Esophagus (tissue), 2 donors: Measurements from ENCODE around the gene CD164. TPM values are rescaled to one million over a fixed set of nuclear protein-coding genes. Genes with fewer than 3 reads are reported as not detected.

ENCODE experiments used
- H3K27ac ChIP-seq, 2 donors: one replicate each; pipeline ENCODE4 v1.5.1; 2013; ENCODE audit warnings: low read depth in 2 of 2, mild to moderate bottlenecking in 2 of 2, inconsistent platforms in 1 of 2, low read length in 1 of 2, moderate library complexity in 1 of 2
- H3K27me3 ChIP-seq, 2 donors: one replicate each; pipeline ENCODE4 v1.6.1; 2013; ENCODE audit warnings: low read length in 2 of 2, control low read depth in 1 of 2, mild to moderate bottlenecking in 1 of 2; ENCODE audit not compliant: insufficient read depth in 2 of 2, control insufficient read depth in 1 of 2
- H3K36me3 ChIP-seq, 2 donors: one replicate each; pipeline ENCODE4 v1.6.1; 2013; ENCODE audit warnings: low read length in 1 of 2; ENCODE audit not compliant: control insufficient read depth in 2 of 2, insufficient read depth in 2 of 2
- H3K4me1 ChIP-seq, 2 donors: one replicate each; pipeline ENCODE4 v1.6.1; 2013; ENCODE audit warnings: low read length in 1 of 2; ENCODE audit not compliant: control insufficient read depth in 2 of 2, insufficient read depth in 2 of 2
- H3K4me3 ChIP-seq, 2 donors: one replicate each; pipeline ENCODE4 v1.5.1; 2013; ENCODE audit warnings: low read length in 2 of 2, mild to moderate bottlenecking in 2 of 2, low read depth in 1 of 2, moderate library complexity in 1 of 2
- H3K9me3 ChIP-seq, 2 donors: one replicate each; pipeline ENCODE4 v1.6.1; 2013; ENCODE audit warnings: mild to moderate bottlenecking in 2 of 2, low read depth in 1 of 2, low read length in 1 of 2, moderate library complexity in 1 of 2; ENCODE audit not compliant: control insufficient read depth in 2 of 2, insufficient read depth in 1 of 2
- WGBS, 2 donors: extraction: QIAGEN DNeasy Blood & Tissue Kit; methylation state at CpG; one replicate each; pipeline ENCODE4 v1.1.7; 2013; 5-methylcytosine and 5-hydroxymethylcytosine counted together
- polyA plus RNA-seq, 2 donors: library from polyadenylated mRNA; stranded (reverse); fragments of 200-250 nt; gene quantifications; one replicate each; pipeline ENCODE4 v1.2.3, GENCODE V29; 2013
- donor health status: healthy with polysubstance abuse.
- donor health status: Bipolar disorder and iron deficiency.

CD164 gene
- polyA plus RNA-seq, 2 donors = 56.9 to 66.9 TPM

GRCh38 chr6:109396046-109396718, 13.9 kb upstream of the CD164 start:
- Histone ChIP-seq H3K9me3 (no peaks in the 10 kb centered on the region), H3K4me3 (no peak overlapping the region), H3K36me3 (no peaks in the 10 kb centered on the region), H3K27ac (no peak overlapping the region), H3K27me3 (no peaks in the 10 kb centered on the region), H3K4me1 (no peaks in the 10 kb centered on the region)
- 90 to 94% methylated on average over 12 of the region's 12 CpGs for WGBS, 2 donors

GRCh38 chr6:109393886-109394281, 11.6 kb upstream of the CD164 start:
- WGBS, 2 donors = 51 to 55% methylated on average over 2 of the region's 2 CpGs
- Histone ChIP-seq H3K27ac (no peak overlapping the region), H3K27me3 (no peaks in the 10 kb centered on the region), H3K9me3 (no peaks in the 10 kb centered on the region), H3K4me1 (no peaks in the 10 kb centered on the region), H3K36me3 (no peaks in the 10 kb centered on the region), H3K4me3 (no peak overlapping the region)

GRCh38 chr6:109393157-109393885, 11.1 kb upstream of the CD164 start:
- H3K27ac ChIP-seq = no peak overlapping the region
- no peak overlapping the region for H3K4me3 ChIP-seq
- no peaks in the 10 kb centered on the region for H3K4me1 ChIP-seq
- H3K9me3 ChIP-seq = no peaks in the 10 kb centered on the region
- H3K27me3 ChIP-seq = no peaks in the 10 kb centered on the region
- 87 to 89% methylated on average over 5 of the region's 5 CpGs for WGBS, 2 donors
- H3K36me3 ChIP-seq = no peaks in the 10 kb centered on the region

- Histone ChIP-seq H3K27ac (peak overlapping the region in 1 of 2 donors; percentile 30), H3K36me3 (no peaks in the 10 kb centered on the region), H3K9me3 (no peaks in the 10 kb centered on the region), H3K27me3 (no peaks in the 10 kb centered on the region), H3K4me1 (no peaks in the 10 kb centered on the region), H3K4me3 (no peak overlapping the region)
- WGBS, 2 donors = 55 to 56% methylated on average over 6 of the region's 6 CpGs
Measured at GRCh38 chr6:109389650-109390274, 7.5 kb upstream of the CD164 start.

GRCh38 chr6:109388265-109388664, 6.0 kb upstream of the CD164 start:
- Histone ChIP-seq H3K4me1 (no peaks in the 10 kb centered on the region), H3K9me3 (no peaks in the 10 kb centered on the region), H3K27me3 (no peaks in the 10 kb centered on the region), H3K27ac (no peak overlapping the region), H3K36me3 (no peaks in the 10 kb centered on the region), H3K4me3 (no peak overlapping the region)
- WGBS, 2 donors = 57 to 70% methylated on average over 1 of the region's 1 CpG

GRCh38 chr6:109383438-109383940, 1.2 kb upstream of the CD164 start:
- Histone ChIP-seq H3K4me1 (no peaks in the 10 kb centered on the region), H3K27ac (peak overlapping the region; percentile 79 to 100), H3K27me3 (no peaks in the 10 kb centered on the region), H3K4me3 (peak overlapping the region; percentile 68 to 99), H3K9me3 (no peaks in the 10 kb centered on the region), H3K36me3 (no peaks in the 10 kb centered on the region)
- 9 to 12% methylated on average over 5 of the region's 5 CpGs for WGBS, 2 donors

GRCh38 chr6:109382576-109383437, 540 bp upstream of the CD164 start:
- 0% methylated on average over 42 of the region's 42 CpGs for WGBS, 2 donors
- no peaks in the 10 kb centered on the region for H3K27me3 ChIP-seq
- no peaks in the 10 kb centered on the region for H3K4me1 ChIP-seq

GRCh38 chr6:109381061-109381746, 1.1 kb downstream of the CD164 start:
- H3K27ac ChIP-seq = peak overlapping the region; percentile 96 to 100
- peak overlapping the region; percentile 68 to 99 for H3K4me3 ChIP-seq
- H3K36me3 ChIP-seq = peaks cover 0 to 3% of the 10 kb centered on the region in 2 donors
- H3K4me1 ChIP-seq = no peaks in the 10 kb centered on the region
- H3K27me3 ChIP-seq = no peaks in the 10 kb centered on the region
- no peaks in the 10 kb centered on the region for H3K9me3 ChIP-seq
- 0 to 1% methylated on average over 25 of the region's 25 CpGs for WGBS, 2 donors

More at GRCh38 chr6:109382576-109383437, 540 bp upstream of the CD164 start:
- Histone ChIP-seq H3K27ac (peak overlapping the region; percentile 96 to 100), H3K9me3 (no peaks in the 10 kb centered on the region), H3K36me3 (no peaks in the 10 kb centered on the region), H3K4me3 (peak overlapping the region; percentile 68 to 99)
